GM19351 (cell line): ENCODE measurements around the gene PNMT.

ENCODE experiments used
- ATAC-seq: cut with Tn5 transposase; IDR thresholded peaks from one replicate; pipeline ENCODE4 v1.9.1; 2021; ENCODE audit warnings: mild to moderate bottlenecking, moderate library complexity; ENCODE audit not compliant: unreplicated experiment

The PNMT gene, protein sequence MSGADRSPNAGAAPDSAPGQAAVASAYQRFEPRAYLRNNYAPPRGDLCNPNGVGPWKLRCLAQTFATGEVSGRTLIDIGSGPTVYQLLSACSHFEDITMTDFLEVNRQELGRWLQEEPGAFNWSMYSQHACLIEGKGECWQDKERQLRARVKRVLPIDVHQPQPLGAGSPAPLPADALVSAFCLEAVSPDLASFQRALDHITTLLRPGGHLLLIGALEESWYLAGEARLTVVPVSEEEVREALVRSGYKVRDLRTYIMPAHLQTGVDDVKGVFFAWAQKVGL

DNA sequence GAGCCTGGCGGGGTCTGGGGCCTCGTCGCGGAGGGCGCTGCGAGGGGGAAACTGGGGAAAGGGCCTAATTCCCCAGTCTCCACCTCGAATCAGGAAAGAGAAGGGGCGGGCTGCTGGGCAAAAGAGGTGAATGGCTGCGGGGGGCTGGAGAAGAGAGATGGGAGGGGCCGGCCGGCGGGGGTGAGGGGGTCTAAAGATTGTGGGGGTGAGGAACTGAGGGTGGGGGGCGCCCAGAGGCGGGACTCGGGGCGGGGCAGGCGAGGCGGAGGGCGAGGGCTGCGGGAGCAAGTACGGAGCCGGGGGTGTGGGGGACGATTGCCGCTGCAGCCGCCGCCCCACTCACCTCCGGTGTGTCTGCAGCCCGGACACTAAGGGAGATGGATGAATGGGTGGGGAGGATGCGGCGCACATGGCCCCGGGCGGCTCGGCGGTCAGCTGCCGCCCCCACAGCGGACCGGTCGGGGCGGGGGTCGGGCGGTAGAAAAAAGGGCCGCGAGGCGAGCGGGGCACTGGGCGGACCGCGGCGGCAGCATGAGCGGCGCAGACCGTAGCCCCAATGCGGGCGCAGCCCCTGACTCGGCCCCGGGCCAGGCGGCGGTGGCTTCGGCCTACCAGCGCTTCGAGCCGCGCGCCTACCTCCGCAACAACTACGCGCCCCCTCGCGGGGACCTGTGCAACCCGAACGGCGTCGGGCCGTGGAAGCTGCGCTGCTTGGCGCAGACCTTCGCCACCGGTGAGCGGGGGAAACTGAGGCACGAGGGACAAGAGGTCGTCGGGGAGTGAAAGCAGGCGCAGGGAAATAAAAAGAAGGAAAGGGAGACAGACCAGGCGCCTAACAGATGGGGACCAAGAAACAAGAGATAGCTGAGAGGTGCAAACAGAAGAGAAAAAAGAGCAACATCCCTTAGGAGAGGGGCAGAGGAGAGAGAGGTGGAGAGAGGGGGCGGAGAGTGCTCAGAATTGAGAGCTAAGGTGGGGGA is at the start of gene PNMT:
Gene PNMT (plus strand): TSS at position 509 of the 980 bp plus-strand sequence. CDS start 23 bp downstream, at position 532.
- no peak for ATAC-seq

DNA sequence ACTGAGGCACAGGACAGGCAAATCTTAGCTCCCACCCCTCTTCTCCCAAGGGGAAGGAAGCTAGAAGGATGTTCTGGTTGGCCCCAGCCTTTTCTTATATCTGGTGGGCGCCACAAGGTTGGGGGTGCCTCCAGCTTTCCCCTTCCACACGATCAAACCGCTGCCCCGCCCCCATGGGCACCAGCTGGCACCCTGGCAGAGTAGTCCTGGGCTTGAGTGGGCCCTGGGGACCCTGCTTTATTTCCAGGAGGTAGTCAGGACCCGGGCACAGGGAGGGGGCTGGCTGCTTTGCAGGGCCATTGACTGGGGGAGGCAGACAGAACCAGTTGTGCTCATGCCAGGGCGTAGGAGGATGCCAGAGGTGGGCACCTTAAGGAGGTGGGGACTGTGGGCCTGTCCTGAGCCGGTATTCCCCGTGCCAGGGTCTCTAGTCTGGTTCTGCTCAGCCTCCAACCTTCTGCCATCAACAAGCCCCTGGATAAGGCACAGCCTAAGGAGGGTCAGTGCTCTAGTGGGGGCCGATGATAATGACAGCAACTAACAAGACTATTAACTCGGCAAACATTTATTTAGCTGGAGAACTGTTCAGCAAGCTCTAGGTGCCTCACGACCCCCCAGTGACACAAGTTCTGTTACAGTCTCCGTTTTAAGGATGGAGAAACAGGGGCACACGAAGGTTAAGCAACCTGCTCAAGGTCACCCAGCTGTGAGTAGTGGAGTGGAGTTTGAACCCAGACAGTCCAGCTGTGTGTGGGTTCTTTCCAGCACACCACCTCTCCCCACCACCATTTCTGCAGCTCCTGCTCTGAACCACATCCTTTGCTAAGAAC is 49.1 kb upstream of the PNMT start:
- no peak for ATAC-seq

DNA sequence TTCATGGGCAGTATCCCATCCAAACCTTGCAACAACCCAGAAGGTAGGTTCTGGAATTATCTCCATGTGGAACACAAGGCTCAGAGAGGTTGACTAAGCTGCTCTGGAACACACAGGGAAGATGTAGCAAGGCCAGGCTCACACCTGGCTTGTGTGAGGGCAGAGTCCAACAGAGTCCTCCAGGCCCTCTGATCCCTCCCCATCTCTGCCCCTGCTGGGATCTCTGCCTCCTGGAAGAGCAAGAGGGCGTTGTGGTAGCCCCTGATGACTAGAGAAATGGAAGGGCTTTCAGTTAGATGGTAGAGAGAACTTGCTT is 48.5 kb upstream of the PNMT start:
- no peak for ATAC-seq

DNA sequence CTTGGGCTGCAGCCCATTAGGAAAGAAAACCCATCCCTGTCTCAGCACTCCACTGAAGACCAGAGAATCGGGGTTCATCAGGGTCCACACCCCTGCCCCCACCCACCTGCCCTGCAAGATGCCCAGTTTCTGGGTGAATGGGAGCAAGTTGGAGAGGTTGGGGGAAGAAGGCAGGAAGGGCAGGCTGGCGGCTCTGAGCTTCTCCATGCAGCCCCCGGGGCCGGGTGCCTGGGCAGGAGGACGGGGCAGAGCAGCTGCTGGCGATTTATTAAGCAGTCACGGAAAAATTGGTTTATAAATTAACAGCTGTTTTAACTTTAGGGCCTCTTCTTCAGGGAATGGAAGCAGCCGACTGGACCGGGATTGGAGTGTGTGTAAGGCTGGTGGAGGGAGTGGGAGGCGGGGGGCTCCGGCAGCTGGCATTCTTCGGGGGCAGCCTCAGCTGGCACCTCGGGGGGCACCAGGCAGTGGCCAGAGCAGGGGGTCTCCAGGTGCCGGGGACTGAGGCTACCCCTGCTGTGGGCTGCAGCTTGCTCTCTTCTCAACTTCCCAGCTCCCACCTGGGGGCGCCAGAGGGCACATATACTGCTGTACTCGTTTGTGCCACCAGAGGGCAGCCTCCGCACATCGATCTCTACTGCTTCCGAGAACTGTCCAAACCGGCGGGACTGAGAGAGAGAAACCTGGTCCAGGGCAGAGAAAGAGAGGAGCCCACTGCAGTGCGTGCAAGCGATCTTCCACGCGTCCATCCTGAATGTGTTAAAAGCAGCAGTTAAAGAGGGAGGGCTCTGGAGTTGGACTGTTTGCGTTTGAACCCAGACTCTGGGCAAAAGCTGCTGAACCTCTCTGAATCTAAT is 46.5 kb upstream of the PNMT start:
- ATAC-seq: peak; percentile 57

DNA sequence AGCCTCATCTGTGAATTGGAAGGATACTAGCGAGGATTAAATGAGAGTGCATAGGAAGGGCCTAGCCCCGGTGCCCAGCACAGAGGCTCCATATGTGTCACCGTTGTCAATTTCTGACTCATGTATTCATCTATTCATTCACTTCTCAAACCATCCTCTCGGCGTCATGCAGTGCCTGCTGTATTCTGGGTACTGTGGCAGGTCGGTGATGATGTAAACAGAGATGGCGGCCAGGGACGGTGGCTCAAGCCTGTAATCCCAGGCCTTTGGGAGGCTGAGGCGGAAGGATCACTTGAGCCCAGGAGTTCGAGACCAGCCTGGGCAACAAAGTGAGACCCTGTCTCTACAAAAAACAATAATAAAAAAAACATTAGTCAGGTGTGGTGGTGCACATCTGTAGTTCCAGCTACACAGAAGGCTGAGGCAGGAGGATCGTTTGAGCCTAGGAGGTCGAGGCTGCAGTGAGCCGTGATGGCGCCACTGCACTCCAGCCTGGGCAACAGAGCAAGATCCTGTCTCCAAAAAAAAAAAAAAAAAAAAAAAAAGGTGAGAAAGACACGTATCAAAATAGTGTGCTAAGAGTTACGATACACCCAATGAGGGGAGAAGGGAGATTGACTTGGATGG is 45.8 kb upstream of the PNMT start:
- ATAC-seq: no peak

DNA sequence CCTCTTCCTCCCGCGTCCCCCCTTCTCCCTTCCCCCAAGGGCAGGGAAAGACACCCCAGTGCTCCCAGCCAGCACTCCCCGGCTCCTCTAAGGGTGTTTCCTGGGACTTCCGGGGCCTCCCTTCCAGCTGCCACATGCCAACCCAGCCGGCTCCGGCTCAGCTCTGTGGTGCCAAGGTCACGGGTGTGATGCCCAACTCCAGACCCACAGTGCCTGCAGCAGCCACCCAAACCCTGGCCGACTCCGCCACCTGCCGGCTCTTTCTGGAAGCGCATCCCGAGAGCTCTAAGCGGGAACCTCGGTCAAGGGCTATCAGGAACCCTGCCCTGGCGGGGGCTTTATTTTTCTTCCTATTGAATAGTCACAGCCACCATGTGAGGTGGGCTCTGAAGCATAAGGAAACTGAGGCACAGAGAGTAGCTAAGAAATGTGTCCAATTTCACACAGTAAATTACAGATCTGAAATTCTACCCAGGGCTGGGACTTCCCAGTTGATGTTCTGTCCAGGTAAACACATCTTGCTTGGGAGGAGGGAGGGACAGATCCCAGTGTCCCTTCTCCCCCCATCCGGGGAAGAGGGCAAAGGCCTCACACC is 44.8 kb upstream of the PNMT start:
- no peak for ATAC-seq

DNA sequence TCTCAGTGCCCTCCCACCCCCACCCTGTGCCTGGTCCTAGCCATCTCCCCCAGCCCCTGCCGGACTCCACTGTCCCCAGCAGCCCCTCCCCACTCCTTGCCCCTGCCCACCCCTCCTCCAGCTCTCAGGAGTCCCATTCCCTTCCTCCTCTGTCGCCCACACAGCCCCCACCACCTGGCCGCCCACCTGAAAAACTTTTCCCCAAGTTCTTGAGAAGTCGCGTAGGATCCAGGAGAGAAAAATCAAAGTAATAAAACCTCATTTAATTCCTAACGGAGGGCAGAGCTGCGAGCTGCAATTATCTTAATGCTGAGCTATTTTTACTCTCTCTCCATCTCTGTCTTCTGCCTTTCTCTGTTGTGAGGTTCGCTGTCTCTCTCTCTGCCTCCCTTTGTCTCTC is 43.9 kb upstream of the PNMT start:
- ATAC-seq: no peak

DNA sequence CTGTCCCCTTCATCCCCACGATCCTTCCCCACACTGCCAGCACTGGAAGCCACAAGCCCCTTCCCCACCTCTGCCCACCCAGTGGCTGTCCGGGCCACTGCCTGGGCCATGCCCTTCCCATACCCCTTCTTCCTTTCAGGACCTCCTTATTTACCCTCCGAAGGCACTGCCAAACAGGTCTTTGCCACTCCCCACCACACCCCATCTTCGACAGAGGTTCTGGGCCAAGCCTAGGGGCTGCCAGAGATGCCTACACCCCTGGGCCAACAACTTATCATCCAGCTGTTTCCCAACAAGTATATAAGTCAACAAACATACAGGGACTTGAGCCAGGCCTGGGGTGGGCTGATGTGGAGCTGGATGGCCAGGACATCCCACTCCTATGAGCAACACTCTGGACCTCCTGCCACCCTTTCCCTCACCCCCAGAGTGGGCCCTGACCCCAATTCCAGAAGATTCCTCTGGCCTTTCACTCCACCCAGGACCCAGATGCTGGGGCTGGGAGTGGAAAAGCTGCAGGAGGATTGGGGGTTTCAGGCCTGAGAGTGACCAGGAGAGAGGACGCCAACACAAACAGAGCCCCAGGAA is 43.0 kb upstream of the PNMT start:
- ATAC-seq: no peak

DNA sequence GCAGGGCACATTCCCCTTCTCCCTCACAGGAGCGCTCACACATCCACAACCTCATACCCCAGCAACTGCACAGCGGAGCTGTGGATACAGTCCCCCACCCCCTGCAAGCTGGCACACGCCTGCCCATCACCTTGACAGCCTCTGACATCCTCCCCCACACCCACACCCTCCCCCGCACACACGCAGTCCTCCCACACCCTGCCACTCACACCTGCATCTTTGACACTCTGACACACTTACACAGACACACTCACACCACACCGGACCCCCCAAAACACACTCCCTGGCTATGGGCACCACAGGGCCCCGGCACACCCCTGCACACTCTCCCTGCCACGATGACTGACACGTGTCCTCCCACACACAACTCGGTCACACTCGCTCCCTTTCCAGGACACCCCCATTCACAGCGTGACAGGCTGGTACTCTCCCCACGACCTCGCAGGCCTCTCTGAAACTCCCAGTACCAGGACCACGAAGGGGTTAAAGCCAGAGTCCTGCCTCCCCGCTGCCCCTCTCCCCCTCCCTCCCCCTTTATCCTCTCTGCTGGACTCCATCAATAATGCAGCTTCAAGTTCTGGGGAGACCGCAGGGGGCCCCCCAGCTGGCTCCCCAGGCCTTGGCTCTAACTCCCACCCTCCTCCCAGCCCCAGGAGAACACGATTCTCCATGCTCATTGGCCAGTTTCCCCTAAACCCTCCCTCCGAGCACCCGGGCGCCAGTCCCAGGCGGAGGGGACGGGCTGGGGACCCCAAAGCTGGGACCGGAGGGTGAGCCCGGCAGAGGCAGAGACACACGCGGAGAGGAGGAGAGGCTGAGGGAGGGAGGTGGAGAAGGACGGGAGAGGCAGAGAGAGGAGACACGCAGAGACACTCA is 41.8 kb upstream of the PNMT start, which contains the start of gene PPP1R1B:
Gene PPP1R1B (plus strand): TSS at position 782 of the 876 bp plus-strand sequence. CDS start 441 bp downstream, outside the sequence.
- no peak for ATAC-seq

DNA sequence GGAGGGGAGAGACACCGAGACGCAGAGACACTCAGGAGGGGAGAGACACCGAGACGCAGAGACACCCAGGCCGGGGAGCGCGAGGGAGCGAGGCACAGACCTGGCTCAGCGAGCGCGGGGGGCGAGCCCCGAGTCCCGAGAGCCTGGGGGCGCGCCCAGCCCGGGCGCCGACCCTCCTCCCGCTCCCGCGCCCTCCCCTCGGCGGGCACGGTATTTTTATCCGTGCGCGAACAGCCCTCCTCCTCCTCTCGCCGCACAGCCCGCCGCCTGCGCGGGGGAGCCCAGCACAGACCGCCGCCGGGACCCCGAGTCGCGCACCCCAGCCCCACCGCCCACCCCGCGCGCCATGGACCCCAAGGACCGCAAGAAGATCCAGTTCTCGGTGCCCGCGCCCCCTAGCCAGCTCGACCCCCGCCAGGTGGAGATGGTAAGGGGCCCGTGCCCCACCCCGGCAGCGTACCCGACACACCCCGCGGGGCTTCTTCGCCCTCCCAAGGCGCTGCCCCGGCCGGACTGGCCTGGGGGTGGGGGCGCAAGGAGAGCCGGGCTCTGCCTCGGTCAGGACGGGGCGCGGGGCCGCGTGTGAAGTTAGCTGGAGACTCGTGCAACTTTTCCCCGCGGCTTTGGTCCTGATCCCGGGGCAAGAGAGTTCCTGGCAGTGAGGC is 41.1 kb upstream of the PNMT start:
- ATAC-seq: no peak

DNA sequence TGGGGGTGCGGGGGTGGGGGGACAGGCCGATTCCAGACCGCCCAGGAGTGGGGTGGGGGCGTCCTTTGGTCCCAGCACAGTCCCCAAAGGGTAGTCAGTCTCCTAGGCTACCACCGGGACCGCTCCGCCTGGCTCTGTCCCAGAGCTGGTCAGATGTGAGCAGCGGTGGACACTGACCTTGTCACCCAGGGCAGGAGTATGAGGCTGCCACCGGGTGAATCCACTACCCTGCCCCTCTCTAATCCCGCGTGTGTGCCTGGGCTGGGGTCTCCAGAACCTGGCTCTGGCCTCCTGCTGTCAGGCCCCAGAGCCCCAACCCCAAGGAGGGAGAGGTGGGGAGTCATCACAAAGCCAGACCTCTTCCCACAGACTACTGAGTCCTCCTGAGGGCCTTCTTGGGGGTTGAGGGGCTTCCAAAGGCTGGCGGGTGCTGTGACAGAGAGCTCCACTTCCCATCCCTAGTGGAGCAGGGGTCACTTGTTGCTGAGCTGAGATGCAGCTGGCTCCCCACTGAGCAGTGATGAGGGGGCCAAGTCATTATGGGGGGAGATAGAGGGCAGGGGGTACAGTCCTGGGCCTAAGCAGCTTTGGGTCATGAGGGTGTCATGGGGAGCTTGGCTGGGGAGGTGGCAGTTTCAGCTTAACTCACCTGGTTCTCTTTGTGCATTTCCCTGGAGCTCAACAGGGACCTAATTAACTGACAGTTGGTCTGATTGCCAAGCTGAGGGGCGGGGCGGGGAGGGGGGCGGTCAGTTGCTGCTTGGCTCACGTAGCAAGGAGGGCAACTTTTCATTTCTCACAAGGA is 40.3 kb upstream of the PNMT start:
- no peak for ATAC-seq

DNA sequence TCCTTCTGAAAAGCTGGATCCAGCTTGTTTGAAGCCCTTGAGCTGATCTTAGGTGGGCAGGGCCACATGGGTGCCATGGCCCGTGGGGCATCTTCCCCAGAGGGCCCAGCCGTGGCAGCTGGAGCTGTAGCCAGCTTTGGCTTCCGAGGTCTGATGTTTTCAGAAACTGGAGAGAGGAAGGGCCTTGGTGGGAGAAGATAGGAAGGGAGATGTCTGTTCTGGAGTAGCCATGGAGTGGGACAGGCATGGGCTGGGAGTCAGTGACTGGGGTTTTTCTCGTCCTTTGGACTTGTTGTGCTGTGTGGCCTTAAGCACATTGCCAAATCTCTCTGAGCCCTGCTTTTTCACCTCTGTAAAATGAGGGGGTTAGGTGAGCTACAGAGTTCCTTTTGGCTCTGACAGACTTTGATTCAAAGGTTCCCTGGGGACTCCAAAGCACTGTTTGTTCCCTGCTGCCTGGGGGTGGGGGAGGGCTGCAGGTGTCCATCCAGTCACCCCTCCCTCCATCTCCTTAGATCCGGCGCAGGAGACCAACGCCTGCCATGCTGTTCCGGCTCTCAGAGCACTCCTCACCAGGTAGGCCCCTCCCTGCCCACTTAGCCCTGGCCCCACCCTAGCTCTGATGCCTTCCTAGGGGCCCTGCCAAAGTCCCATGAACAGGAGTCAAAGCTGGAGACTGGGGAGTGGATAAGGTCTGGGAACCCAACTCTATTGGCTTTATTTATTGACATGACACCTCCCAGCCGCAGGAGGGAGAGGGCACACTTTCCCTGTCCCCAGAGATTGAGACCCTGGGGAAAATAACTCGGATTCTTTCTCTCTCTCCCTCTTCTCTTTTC is 39.4 kb upstream of the PNMT start:
- ATAC-seq: no peak

DNA sequence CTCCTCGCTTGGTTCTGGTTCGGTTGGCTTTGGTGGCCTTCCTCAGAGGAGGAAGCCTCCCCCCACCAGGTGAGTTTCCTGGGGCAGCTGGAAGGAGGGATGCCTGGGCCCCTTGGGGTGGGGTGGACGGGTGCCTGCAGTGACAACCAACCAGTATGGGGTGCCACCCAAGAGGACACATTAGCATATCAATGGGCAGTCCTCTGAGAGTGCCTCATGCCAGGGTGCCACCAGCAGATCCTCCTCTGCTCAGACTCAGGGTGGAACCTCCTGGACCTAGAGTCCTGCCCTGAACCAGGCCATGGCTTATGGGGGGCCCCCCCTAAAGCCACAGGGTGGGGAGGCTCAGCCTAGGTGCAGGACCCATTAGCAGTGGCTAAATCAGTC is 38.8 kb upstream of the PNMT start:
- ATAC-seq: no peak

DNA sequence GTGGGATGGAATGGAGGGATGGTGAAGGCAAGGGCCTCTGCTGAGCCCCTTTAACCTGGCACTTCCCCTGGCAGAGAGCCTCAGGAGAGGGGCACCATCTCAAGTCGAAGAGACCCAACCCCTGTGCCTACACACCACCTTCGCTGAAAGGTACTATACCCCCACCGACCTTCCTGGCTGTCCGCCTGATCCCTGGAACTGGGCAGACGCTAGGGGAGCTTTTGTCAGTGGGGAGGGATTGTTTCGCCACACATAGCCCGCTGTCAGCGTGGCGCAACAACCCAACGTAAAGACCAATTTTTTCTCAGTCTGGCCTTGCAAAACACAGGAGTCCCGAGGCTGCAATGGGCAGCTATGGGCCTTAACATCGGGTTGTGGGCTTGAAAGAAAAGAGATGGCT is 38.4 kb upstream of the PNMT start:
- ATAC-seq: no peak

DNA sequence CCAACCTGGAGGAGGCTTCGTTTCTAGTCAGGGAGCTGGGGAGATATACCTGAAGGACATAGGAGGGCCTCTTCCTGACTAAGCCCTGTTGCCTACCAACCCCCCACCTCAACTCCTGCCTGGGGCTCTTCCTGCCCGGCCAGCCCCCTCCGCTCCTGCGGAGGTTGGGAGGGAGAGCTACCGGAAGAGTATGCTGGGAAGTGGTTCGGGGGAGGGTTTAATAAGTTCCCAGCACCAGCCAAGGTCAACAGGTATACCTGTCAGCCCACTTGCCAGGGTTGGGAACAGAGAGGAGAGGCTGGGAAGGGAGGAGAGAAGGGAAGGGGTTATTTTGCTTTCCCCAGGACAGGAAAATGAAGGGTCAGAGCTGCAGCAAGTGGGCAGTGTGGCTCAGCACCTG is 36.9 kb upstream of the PNMT start:
- no peak for ATAC-seq
